Measurements from ENCODE around the gene C14orf132.
A peak's percentile ranks its signal among the peaks of the same experiment; 100 is the strongest.

The C14orf132 gene

DNA sequence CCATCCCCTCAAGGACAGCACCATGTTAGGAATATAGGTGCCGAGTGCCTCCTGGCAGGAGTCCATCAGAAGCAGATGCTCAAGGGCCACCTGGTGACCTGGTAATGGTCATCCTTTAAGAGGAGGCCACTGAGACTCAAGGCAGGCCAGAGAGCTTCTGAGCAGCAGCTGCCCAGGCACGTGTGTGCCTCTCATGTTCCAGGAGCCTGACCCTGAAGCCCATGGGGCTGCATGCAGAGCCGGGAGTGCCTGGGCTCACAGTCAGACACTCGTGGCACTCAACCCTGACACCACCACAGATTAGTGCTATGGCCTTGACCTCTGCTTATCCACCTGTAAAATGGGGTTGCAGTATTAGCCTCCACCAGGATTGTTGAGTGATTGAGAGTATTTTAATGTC is 45.6 kb downstream of the C14orf132 start:
- DNase-seq: peak; percentile 87

GRCh38 chr14:96085369-96085768 is 46.2 kb downstream of the C14orf132 start:
- DNase-seq: no peak

DNA sequence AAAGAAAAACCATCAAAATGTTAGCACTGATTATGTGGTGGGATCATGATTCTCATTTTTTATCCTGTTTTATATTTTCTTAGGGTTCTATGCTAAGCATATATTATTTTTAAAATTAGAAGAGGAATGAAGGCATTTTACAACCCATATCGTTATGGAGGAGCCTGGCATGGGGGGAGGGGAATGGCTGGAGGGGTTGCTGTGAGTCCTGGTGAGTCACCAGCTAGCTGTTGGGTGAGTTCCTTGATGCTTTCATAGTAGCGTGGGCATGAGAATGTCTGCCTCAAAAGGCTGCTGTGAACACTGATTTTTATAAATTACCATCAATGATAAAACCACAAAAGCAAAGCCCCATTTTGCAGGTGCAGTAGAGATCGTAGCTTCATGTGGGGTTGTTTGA is 46.9 kb downstream of the C14orf132 start:
- no peak for DNase-seq

DNA sequence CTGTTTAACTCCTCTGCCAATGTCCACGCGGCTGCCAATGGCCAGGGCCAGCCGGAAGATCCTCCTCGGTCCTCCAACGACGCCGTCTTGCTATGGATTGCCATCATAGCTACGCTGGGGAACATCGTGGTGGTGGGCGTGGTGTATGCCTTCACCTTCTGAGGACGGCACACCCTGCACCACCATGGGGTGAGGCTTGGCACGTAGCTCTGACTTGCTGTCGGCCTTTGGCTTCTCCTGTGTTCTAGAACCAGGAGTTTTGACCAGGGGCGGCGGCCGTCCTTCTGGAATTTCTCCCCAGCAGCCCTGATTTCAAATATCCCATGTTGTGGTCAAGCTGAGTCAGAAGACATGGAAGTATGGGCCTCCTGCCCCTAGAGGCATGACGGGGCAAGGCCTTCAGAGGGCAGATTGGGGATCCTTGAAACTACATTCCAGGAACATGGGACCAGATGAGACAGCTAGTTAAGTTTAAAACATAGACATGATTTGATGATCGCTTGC is 47.5 kb downstream of the C14orf132 start:
- no peak for DNase-seq

GRCh38 chr14:96088074-96088473 is 48.9 kb downstream of the C14orf132 start:
- DNase-seq: no peak

- no peak for DNase-seq
Observed at GRCh38 chr14:96088481-96088880, 49.3 kb downstream of the C14orf132 start.

- DNase-seq: no peak
Observed at GRCh38 chr14:96088911-96089310, 49.7 kb downstream of the C14orf132 start.

DNA sequence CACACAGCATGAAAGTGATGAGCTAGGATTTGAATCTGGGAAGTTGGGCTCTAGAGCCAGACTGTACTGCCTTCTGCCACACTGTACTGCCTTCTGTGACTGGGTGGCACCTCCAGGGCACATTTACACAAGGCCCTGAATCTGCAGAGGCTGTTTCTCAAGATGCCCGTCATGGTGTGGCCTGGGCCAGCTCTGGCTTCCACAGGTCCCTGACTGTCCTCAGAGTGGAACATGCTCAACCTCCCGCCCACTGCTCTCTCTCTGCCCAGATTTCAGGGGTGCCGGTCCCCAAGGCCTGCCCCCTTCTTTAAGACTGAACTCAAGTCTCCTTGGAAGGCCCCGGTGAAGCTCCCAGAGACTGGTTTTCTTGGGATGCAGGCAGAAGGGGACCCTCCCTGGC is 50.2 kb downstream of the C14orf132 start:
- DNase-seq: no peak

DNA sequence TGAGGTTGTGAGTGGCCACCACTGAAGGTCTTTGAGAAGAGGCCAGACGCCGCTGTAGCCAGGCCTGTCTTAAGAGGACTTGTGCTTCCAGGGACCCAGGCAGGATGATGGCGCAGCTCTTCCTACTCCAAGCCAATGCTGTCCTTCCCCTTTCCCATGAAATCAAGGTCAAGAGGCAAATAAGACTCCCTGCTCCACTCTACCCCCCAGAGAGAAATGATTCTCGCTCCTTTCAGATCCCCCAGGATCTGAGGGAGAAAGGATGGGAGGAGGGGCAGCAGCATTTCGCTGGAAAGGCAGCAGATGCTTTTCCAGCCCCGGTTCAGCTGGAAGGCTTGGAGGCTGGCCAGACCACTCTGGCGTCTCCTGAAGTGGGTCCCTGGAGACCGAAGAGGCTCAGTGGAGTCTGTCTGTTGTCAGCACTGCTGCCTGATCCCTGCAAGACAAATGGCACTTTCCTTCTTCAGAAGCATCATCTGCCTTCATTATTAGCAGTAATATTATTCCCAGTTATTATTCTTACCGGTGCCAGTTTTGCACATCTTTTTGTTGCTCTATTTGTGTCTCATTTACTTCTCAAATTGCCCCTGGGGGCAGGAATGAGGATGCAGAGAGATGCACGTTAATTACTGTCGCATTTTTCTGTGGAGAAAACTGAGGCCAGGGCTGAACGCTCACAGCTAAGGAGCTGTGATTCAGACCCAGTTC is 51.4 kb downstream of the C14orf132 start:
- DNase-seq: no peak

- no peak for DNase-seq
Observed at GRCh38 chr14:96091149-96091693, 52.1 kb downstream of the C14orf132 start.

GRCh38 chr14:96091941-96092411 is 52.8 kb downstream of the C14orf132 start:
- DNase-seq: no peak

DNA sequence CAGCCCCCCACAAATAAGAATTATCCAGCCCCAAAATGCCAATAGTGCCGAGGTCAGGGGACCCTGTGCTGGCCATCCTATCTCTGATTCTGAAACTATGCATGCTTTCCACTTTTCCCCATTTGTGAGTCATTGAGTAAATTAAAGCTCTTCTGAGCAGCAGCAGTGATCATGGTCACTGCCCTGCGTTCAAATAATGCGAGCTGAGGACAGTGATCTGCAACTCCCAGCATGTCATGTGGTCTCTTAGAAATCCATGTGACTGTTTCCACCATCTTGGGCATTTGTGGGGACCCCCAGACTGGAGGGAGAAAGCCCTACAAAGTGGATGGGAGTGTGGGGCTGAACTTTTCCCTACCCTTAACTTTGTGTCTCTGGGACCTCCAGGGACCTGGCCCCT is 53.8 kb downstream of the C14orf132 start:
- no peak for DNase-seq

GRCh38 chr14:96094211-96094610 is 55.0 kb downstream of the C14orf132 start:
- no peak for DNase-seq

DNA sequence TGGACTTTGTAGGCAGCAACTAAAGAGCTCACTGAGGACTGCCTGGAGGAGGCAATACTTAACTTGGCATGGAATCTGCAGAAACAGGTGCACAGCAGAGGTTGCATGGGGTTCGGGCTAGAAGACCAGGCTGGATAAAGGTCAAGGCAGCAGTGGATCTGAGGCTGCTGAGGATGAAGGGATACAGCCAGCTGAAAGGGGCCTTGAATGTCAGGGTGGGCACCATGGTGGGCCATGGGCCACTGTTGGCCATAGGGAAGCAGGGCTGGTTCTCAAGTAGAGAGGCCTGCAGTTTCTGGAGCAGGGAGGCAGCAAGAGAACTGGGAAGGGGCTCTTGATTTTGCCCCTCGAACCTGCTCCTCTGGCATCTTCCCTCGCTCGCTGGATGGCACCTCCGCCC is 55.5 kb downstream of the C14orf132 start:
- DNase-seq: no peak

GRCh38 chr14:96095058-96095457 is 55.9 kb downstream of the C14orf132 start:
- no peak for DNase-seq

DNA sequence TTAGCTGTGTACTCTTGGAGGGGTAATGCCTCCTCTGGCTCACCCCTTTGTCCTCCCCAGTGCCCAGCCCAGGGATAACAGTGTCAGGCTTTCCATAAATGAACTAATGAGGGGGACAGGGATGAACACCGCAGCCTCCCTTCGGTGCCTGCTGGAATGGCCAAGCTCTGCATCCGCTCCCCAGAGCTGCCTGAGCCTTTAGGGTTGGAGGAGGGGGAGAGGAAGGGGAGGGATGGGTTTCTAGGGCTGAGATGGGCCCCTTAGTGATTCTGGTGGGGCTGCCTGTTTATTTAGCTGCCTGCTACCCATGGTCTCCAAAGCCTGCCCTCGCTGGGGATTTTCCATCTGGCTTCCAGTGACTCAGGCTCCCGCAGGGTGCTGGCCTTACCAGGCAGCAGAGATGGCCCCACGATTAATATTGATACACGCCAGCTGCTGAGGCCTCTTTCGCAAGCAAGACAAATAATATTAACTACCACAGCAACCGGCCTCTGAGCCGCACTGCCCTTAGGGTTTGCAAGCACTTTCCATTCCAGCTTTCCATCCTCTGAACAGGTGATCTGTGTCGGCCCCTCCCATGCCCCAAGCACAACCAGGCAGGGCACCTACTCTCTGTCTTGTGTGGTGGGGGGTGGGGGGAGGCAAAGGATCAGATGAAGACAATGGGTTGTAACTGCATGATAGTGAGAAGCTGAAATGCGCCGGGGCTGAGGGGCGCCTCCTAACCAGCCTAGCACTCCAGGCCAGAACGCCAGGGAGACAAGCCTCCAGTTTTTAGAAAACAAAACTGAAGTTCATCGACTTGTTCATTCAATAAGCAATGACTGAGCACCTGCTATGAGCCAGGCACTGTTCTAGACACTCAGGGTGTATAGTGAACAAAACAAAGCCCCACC is 56.7 kb downstream of the C14orf132 start:
- peak; percentile 97 for DNase-seq

- no peak for DNase-seq
Observed at GRCh38 chr14:96096639-96097610, 57.8 kb downstream of the C14orf132 start.

DNA sequence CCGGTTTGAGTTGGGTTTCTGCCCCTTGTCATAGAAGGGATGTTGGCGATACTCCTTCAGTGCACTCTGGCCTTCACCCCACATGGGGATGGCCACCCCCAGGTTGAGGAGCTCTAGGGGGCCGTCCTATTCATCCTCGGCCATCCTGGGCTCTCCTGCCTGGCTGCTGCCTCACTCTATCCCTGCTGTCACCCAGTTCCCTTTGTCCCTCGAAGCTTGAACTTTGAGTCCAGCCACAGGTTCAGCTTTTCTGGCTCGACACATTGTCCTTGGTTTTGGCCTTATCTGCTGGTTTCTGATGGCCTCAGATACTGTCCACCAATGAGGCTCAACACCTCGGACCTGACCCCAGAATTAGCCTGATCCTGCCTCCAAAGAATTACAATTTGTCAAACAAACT is 58.6 kb downstream of the C14orf132 start:
- no peak for DNase-seq

- peak; percentile 84 for DNase-seq
Observed at GRCh38 chr14:96098309-96098998, 59.3 kb downstream of the C14orf132 start.

DNA sequence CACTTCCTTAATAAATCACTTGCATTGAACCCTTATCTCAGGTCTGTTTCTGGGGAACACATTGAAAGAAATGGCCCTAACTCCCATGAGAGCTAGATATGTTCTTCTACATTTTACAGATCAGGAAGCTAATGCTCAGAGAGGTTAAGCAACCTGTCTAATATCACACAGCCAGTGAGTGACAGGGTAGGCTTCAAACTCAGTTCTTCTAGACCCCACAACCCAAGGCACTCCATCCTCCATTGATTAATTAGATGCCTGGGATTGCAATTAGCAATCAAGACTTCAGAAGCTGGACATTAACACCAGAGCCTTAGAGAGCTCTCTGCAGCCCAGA is 59.8 kb downstream of the C14orf132 start:
- no peak for DNase-seq

DNA sequence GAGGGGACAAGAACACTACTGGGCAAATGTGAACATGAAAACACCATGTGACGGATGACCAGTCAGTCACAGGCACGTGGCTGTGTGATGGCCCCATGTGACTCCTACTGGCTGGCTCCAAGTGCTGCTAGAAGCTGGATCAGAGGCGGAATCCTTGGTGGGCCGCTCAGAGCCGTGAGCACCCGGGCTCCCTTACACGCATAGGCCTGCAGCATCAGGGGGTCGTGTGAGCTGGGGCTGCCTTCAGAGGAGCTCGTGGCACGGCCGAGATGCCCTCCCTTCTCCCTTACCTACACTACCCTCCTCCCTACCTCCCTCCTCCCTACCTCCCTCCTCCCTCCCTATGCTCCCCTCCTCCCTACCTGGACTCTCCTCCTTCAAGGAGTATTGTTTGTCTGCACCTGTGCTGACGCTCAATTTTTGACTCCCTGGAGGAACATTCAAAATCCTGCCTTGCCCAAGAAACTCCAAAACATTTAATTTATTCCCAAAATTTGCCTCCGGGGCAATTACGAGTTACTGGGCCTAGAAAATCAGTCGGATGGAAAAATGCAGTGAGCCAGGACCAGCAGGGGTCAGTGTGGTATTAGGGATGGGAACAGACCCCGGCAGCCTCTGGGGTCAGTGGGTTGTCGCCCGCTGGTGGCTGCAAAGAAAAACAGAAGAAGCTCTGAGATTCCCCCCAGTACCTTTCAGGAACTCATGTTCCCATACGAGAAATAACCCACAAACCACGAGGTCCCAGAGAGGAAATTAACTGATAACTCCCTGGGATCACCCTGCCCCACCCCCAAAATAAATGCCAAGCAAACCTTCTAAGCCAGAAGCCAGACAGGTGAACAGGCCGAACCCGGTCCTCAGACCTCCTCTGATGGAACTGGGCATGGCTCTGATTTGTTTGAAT is 61.3 kb downstream of the C14orf132 start:
- DNase-seq: peak; percentile 64
